AG04450 (cell line): ENCODE measurements around the gene ADAM19. TPM values are rescaled to one million over a fixed set of nuclear protein-coding genes. Genes with fewer than 3 reads are reported as not detected.

Experiments
- CTCF ChIA-PET: fragments of 300-600, 350-600 bp; formaldehyde crosslinking; extraction: SDS; loops from one replicate; lab custom pipeline; 2022; ENCODE audit warnings: antibody characterized with exemption, inconsistent platforms; lab: Charles Lee
- POLR2A ChIA-PET: fragments of 350-600 bp; formaldehyde crosslinking; extraction: SDS; loops from one replicate; lab custom pipeline; 2021; ENCODE audit warnings: antibody characterized with exemption, inconsistent platforms; lab: Yijun Ruan, JAX
- DNase-seq: peaks from one replicate; pipeline ENCODE4 v3.0.0-alpha.2; 2011; ENCODE audit warnings: low read depth, low spot score
- H3K27ac ChIP-seq: one replicate; pipeline ENCODE4 v1.5.1; 2012; ENCODE audit warnings: low read depth, low read length, control low read depth
- H3K27me3 ChIP-seq: one replicate; pipeline ENCODE4 v1.6.0; 2012; ENCODE audit warnings: low read length; ENCODE audit not compliant: control insufficient read depth, insufficient read depth
- H3K4me3 ChIP-seq: 2 replicates; pipeline ENCODE4 v1.5.1; 2011; ENCODE audit warnings: mild to moderate bottlenecking, low read depth, low read length, control low read depth
- H3K9me3 ChIP-seq: 2 replicates; pipeline ENCODE4 v1.5.1; 2012; ENCODE audit warnings: low read length; ENCODE audit not compliant: control insufficient read depth, insufficient read depth
- CTCF ChIP-seq: IDR thresholded peaks from 2 replicates; pipeline ENCODE4 v1.5.1; 2011; ENCODE audit warnings: low read depth, low read length, control low read depth, inconsistent platforms
- polyA plus RNA-seq: library from polyadenylated mRNA; depleted of rRNA; stranded (reverse); fragments of >200 nt; gene quantifications from 2 replicates; pipeline ENCODE4 v1.2.3, GENCODE V29; 2011

Gene ADAM19
- polyA plus RNA-seq, 1 experiment, result 44.7 TPM

- Histone ChIP-seq H3K27me3 (no peaks in the 10 kb centered on the region), H3K27ac (peak overlapping the region; percentile 96), H3K4me3 (peak overlapping the region; percentile 15; the same call in 1 of the 2 replicates), H3K9me3 (no peaks in the 10 kb centered on the region)
- ChIA-PET CTCF (interaction anchor here (0.6 to 2.2 kb wide), 9 partner anchors 9 to 232 kb away, joined by 3 to 11 read pairs (median 3); partner anchors contain the start of gene LSM11), POLR2A (interaction anchor here (0.9 to 2.1 kb wide), 7 partner anchors 10 to 59 kb away, joined by 3 to 7 read pairs (median 4); no protein-coding TSS in a partner anchor)
- TF ChIP-seq CTCF, result no peak
- peak; percentile 94 for DNase-seq
Observed at GRCh38 chr5:157511651-157512644, 63.6 kb downstream of the ADAM19 start.

GRCh38 chr5:157510682-157511081 lies 64.9 kb downstream of the ADAM19 start:
- Histone ChIP-seq H3K4me3 (no peak overlapping the region), H3K9me3 (no peaks in the 10 kb centered on the region), H3K27ac (peak overlapping the region; percentile 96), H3K27me3 (no peaks in the 10 kb centered on the region)
- CTCF ChIA-PET, result interaction anchor here (1.6 kb wide), 1 partner anchor 44 kb away, joined by 3 read pairs; no protein-coding TSS in a partner anchor
- POLR2A ChIA-PET, result no interaction called here
- no peak for DNase-seq
- TF ChIP-seq CTCF, result no peak

GRCh38 chr5:157509587-157509986 lies 66.0 kb downstream of the ADAM19 start:
- Histone ChIP-seq H3K9me3 (no peaks in the 10 kb centered on the region), H3K4me3 (no peak overlapping the region), H3K27me3 (no peaks in the 10 kb centered on the region), H3K27ac (no peak overlapping the region)
- ChIA-PET CTCF (interaction anchor here (0.6 to 1.3 kb wide), 3 partner anchors 234 to 308 kb away, joined by 3 to 5 read pairs (median 3); no protein-coding TSS in a partner anchor), POLR2A (interaction anchor here (0.6 kb wide), 1 partner anchor 9 kb away, joined by 3 read pairs; no protein-coding TSS in a partner anchor)
- no peak for TF ChIP-seq CTCF
- DNase-seq, result no peak

GRCh38 chr5:157509093-157509492 lies 66.5 kb downstream of the ADAM19 start:
- no peak overlapping the region for H3K4me3 ChIP-seq
- no peak for DNase-seq
- ChIA-PET POLR2A (no interaction called here), CTCF (interaction anchor here (0.6 to 1.3 kb wide), 2 partner anchors 234 to 309 kb away, joined by 3 to 5 read pairs; no protein-coding TSS in a partner anchor)
- H3K9me3 ChIP-seq, result no peaks in the 10 kb centered on the region
- H3K27me3 ChIP-seq, result no peaks in the 10 kb centered on the region
- H3K27ac ChIP-seq, result no peak overlapping the region
- TF ChIP-seq CTCF, result no peak
